GM19395 (cell line): ENCODE measurements around the gene SLC2A11.
A peak's percentile ranks its signal among the peaks of the same experiment; 100 is the strongest.

Experiments used
- ATAC-seq: cut with Tn5 transposase; IDR thresholded peaks from one replicate; pipeline ENCODE4 v1.9.1; 2021; ENCODE audit warnings: mild to moderate bottlenecking, moderate library complexity; ENCODE audit not compliant: unreplicated experiment

The SLC2A11 gene

GRCh38 chr22:23857606-23858483 lies at the start of gene SLC2A11:
Gene SLC2A11 (plus strand): TSS chr22:23857875. CDS start chr22:23858000, 125 bp downstream.
- ATAC-seq = peak; percentile 86

GRCh38 chr22:23812378-23812777 lies 45.3 kb upstream of the SLC2A11 start:
- no peak for ATAC-seq

- no peak for ATAC-seq
Observed at GRCh38 chr22:23815541-23816155, 42.0 kb upstream of the SLC2A11 start.

GRCh38 chr22:23816156-23816976 lies 41.3 kb upstream of the SLC2A11 start:
- ATAC-seq = no peak

- ATAC-seq = no peak
Observed at GRCh38 chr22:23817146-23817545, 40.5 kb upstream of the SLC2A11 start.

- ATAC-seq = no peak
Observed at GRCh38 chr22:23818541-23818940, 39.1 kb upstream of the SLC2A11 start.

GRCh38 chr22:23820748-23821211 lies 36.9 kb upstream of the SLC2A11 start:
- ATAC-seq = no peak

- no peak for ATAC-seq
Observed at GRCh38 chr22:23822101-23822671, 35.5 kb upstream of the SLC2A11 start.

GRCh38 chr22:23823331-23823791 lies 34.3 kb upstream of the SLC2A11 start:
- no peak for ATAC-seq

- no peak for ATAC-seq
Observed at GRCh38 chr22:23824476-23825245, 33.0 kb upstream of the SLC2A11 start.

- ATAC-seq = no peak
Observed at GRCh38 chr22:23825246-23825905, 32.3 kb upstream of the SLC2A11 start.

- ATAC-seq = no peak
Observed at GRCh38 chr22:23826510-23827350, 30.9 kb upstream of the SLC2A11 start.

GRCh38 chr22:23827351-23827995 lies 30.2 kb upstream of the SLC2A11 start:
- no peak for ATAC-seq

GRCh38 chr22:23828800-23829680 lies 28.6 kb upstream of the SLC2A11 start:
- ATAC-seq = no peak

- no peak for ATAC-seq
Observed at GRCh38 chr22:23829845-23830372, 27.8 kb upstream of the SLC2A11 start.

GRCh38 chr22:23831261-23831660 lies 26.4 kb upstream of the SLC2A11 start:
- no peak for ATAC-seq

- ATAC-seq = no peak
Observed at GRCh38 chr22:23831781-23832180, 25.9 kb upstream of the SLC2A11 start.
